CD14-positive monocyte (primary cell): ENCODE data around the gene UQCRC2. TPM values are rescaled to one million over a fixed set of nuclear protein-coding genes. Genes with fewer than 3 reads are reported as not detected.
"Not testable (repeated sequence)": the region's sequence is repeated elsewhere in the genome, so short reads cannot be mapped to it uniquely, and the experiment has no call there.

Source experiments
- DNase-seq, 3 donors: peaks; one replicate each; pipeline ENCODE4 v3.0.0-alpha.2; 2011 to 2022
- H2AFZ ChIP-seq: 2 replicates; pipeline ENCODE4 v1.6.0; 2012; ENCODE audit warnings: mild to moderate bottlenecking, low read depth, low read length, inconsistent platforms; ENCODE audit not compliant: insufficient read depth, poor library complexity, severe bottlenecking
- H3K27ac ChIP-seq, 2 donors: 1 replicate in 1 of 2; 2 replicates in 1 of 2; pipeline ENCODE4 v1.5.1; 2012 to 2013; ENCODE audit warnings: low read length in 2 of 2, control low read depth in 1 of 2, inconsistent platforms in 1 of 2, low read depth in 1 of 2, mild to moderate bottlenecking in 1 of 2
- H3K27me3 ChIP-seq, 2 donors: one replicate each; pipeline versions ENCODE4 v1.6.0 to v1.6.1; 2011 to 2013; ENCODE audit warnings: low read length in 2 of 2; ENCODE audit not compliant: control insufficient read depth in 2 of 2, insufficient read depth in 2 of 2
- H3K36me3 ChIP-seq, 2 donors: replicated peaks in 1 of 2; 1 replicate in 1 of 2; 2 replicates in 1 of 2; pipeline versions ENCODE4 v1.5.1 to v1.6.1; 2012 to 2013; ENCODE audit warnings: low read length in 2 of 2, control low read depth in 1 of 2, inconsistent platforms in 1 of 2, mild to moderate bottlenecking in 1 of 2; ENCODE audit not compliant: insufficient read depth in 2 of 2, control insufficient read depth in 1 of 2
- H3K4me1 ChIP-seq, 2 donors: 1 replicate in 1 of 2; 2 replicates in 1 of 2; pipeline versions ENCODE4 v1.5.1 to v1.6.1; 2012 to 2013; ENCODE audit warnings: low read length in 2 of 2, control low read depth in 1 of 2, inconsistent platforms in 1 of 2, mild to moderate bottlenecking in 1 of 2, moderate library complexity in 1 of 2; ENCODE audit not compliant: insufficient read depth in 2 of 2, control insufficient read depth in 1 of 2
- H3K4me2 ChIP-seq: replicated peaks from 2 replicates; pipeline ENCODE3; 2012; ENCODE audit warnings: low read length, moderate library complexity, mild to moderate bottlenecking; ENCODE audit not compliant: poor library complexity, severe bottlenecking; ENCODE audit errors: extremely low read depth
- H3K4me3 ChIP-seq, 3 experiments: fragments of 200-600 bp in 1 of 3; sonication (generic) in 1 of 3; replicated peaks in 1 of 3; 1 replicate in 2 of 3; 2 replicates in 1 of 3; pipeline ENCODE4 v1.5.1; 2011 to 2013; ENCODE audit warnings: low read length in 3 of 3, mild to moderate bottlenecking in 3 of 3, control low read depth in 2 of 3, low read depth in 2 of 3, inconsistent platforms in 1 of 3, moderate library complexity in 1 of 3
- H3K79me2 ChIP-seq: 2 replicates; pipeline ENCODE4 v1.6.0; 2012; ENCODE audit warnings: mild to moderate bottlenecking, control low read depth, inconsistent platforms, low read length, moderate library complexity; ENCODE audit not compliant: insufficient read depth
- H3K9ac ChIP-seq: 2 replicates; pipeline ENCODE4 v1.6.0; 2017; ENCODE audit warnings: low read length, mild to moderate bottlenecking; ENCODE audit not compliant: insufficient read depth, poor library complexity, severe bottlenecking
- H3K9me3 ChIP-seq, 2 donors: replicated peaks in 1 of 2; 1 replicate in 1 of 2; 2 replicates in 1 of 2; pipeline versions ENCODE4 v1.5.1 to v1.6.1; 2012 to 2013; ENCODE audit warnings: low read length in 2 of 2, control low read depth in 1 of 2; ENCODE audit not compliant: control insufficient read depth in 1 of 2, insufficient read depth in 1 of 2
- H4K20me1 ChIP-seq: 2 replicates; pipeline ENCODE4 v1.6.0; 2012; ENCODE audit warnings: mild to moderate bottlenecking, low read length, control low read depth, moderate library complexity; ENCODE audit not compliant: insufficient read depth
- H3K27ac Mint-ChIP-seq, 7 donors: one replicate each; pipeline ENCODE4 v1.8.0; 2020; ENCODE audit warnings: mild to moderate bottlenecking in 7 of 7, mixed read lengths in 7 of 7, moderate library complexity in 6 of 7, inconsistent platforms in 2 of 7
- H3K27me3 Mint-ChIP-seq, 3 donors: one replicate each; pipeline ENCODE4 v1.8.0; 2021 to 2022; ENCODE audit warnings: low read depth in 3 of 3, mild to moderate bottlenecking in 3 of 3, mixed read lengths in 3 of 3, moderate library complexity in 3 of 3, inconsistent platforms in 1 of 3
- H3K36me3 Mint-ChIP-seq, 2 donors: one replicate each; pipeline ENCODE4 v1.8.0; 2020; ENCODE audit warnings: mixed read lengths in 2 of 2, inconsistent platforms in 1 of 2, mild to moderate bottlenecking in 1 of 2
- H3K4me1 Mint-ChIP-seq: one replicate; pipeline ENCODE4 v1.8.0; 2020; ENCODE audit warnings: mild to moderate bottlenecking, mixed read lengths
- H3K4me3 Mint-ChIP-seq, 2 donors: one replicate each; pipeline ENCODE4 v1.8.0; 2020; ENCODE audit warnings: mild to moderate bottlenecking in 2 of 2, mixed read lengths in 2 of 2, moderate library complexity in 1 of 2
- H3K9me3 Mint-ChIP-seq, 7 donors: one replicate each; pipeline ENCODE4 v1.8.0; 2020 to 2022; ENCODE audit warnings: mixed read lengths in 7 of 7, mild to moderate bottlenecking in 6 of 7, moderate library complexity in 6 of 7, inconsistent platforms in 2 of 7
- WGBS: methylation state at CpG from one replicate; pipeline ENCODE4 v1.1.5; 2013; ENCODE audit warnings: missing lambda C conversion rate; ENCODE audit not compliant: insufficient coverage; 5-methylcytosine and 5-hydroxymethylcytosine counted together
- intact Hi-C, 2 donors: fragments of 100-400 bp; cut with micrococcal nuclease; formaldehyde crosslinking; loops; one replicate each; pipeline versions ENCODE4 v1.15.0 to v1.15.1; 2023
- polyA plus RNA-seq, 3 donors: library from polyadenylated mRNA; depleted of rRNA in 1 of 3; unstranded in 2 of 3; stranded (reverse) in 1 of 3; fragments of 300-500 nt in 2 of 3; fragments of >200 nt in 1 of 3; fragmentation: Illumina TruSeq in 2 of 3; gene quantifications; 1 replicate in 2 of 3; 2 replicates in 1 of 3; pipeline ENCODE4 v1.2.3, GENCODE V29; 2012 to 2021
- TF ChIP-seq, protein P1 (sequence below): fragments of 200-600 bp; IDR thresholded peaks from one replicate; pipeline ENCODE4 v1.8.0; 2022; ENCODE audit warnings: antibody characterized with exemption, mild to moderate bottlenecking

UQCRC2 gene
- polyA plus RNA-seq, 3 donors = 101 to 195 (median 189) TPM

DNA sequence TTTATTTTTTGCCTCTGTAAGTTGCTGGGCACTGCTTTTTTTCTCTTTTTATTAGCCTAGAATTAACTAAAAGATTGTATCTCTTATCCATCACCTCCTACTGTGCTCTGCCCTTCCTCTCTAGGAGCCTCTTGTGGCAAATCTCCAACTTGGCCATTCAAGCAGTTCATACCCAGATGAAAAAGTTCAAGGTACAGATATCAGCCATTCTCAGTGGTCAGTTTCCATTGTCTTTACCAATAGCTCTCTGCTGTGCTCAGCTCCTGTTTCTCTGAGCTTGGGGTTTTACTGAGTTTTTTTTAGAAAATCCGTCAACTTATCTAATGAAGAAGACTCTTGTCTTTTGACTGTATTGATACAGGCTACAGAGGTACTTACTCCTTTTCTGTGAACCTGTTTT lies 70.3 kb downstream of the UQCRC2 start:
- no peaks in the 10 kb centered on the region for H3K27me3 ChIP-seq
- H3K27me3 Mint-ChIP-seq = no peaks in the 10 kb centered on the region
- no peak for DNase-seq
- no peak overlapping the region for H3K27ac Mint-ChIP-seq
- H4K20me1 ChIP-seq = peaks cover 54% of the 10 kb centered on the region
- TF ChIP-seq, protein P1, sequence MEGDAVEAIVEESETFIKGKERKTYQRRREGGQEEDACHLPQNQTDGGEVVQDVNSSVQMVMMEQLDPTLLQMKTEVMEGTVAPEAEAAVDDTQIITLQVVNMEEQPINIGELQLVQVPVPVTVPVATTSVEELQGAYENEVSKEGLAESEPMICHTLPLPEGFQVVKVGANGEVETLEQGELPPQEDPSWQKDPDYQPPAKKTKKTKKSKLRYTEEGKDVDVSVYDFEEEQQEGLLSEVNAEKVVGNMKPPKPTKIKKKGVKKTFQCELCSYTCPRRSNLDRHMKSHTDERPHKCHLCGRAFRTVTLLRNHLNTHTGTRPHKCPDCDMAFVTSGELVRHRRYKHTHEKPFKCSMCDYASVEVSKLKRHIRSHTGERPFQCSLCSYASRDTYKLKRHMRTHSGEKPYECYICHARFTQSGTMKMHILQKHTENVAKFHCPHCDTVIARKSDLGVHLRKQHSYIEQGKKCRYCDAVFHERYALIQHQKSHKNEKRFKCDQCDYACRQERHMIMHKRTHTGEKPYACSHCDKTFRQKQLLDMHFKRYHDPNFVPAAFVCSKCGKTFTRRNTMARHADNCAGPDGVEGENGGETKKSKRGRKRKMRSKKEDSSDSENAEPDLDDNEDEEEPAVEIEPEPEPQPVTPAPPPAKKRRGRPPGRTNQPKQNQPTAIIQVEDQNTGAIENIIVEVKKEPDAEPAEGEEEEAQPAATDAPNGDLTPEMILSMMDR = no peak
- H3K4me2 ChIP-seq = no peak overlapping the region
- no peak overlapping the region for H3K4me3 ChIP-seq
- H2AFZ ChIP-seq = no peak overlapping the region
- peaks cover 7% of the 10 kb centered on the region for H3K4me1 Mint-ChIP-seq
- no peaks in the 10 kb centered on the region for H3K4me1 ChIP-seq
- H3K27ac ChIP-seq = no peak overlapping the region
- H3K9me3 ChIP-seq = no peaks in the 10 kb centered on the region
- no peaks in the 10 kb centered on the region for H3K9me3 Mint-ChIP-seq
- H3K36me3 ChIP-seq = no peaks in the 10 kb centered on the region
- no CpG with 5 or more reads among the region's 1 CpG for WGBS
- intact Hi-C loops = no loop called here
- H3K79me2 ChIP-seq = peaks cover 23% of the 10 kb centered on the region
- H3K9ac ChIP-seq = no peak overlapping the region
- peaks cover 0 to 4% of the 10 kb centered on the region in 2 donors for H3K36me3 Mint-ChIP-seq
- H3K4me3 Mint-ChIP-seq = no peak overlapping the region

DNA sequence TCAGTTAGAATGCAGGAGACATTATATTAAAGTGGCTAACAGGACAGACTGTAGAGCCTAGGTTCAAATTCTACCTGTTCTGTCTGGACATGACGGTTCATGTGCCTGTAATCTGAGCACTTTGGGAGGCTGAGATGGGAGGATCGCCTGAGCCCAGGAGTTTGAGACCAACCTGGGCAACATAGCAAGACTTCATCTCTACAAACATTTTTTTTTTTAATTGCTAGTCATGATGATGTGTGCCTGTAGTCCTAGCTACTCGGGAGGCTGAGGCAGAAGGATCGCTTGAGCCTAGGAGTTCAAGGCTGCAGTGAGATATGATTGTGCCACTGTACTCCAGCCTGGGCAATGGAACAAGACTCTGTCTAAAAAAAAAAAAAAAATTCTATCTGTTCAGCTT lies 71.6 kb downstream of the UQCRC2 start:
- H3K27ac ChIP-seq, H3K4me3 Mint-ChIP-seq, H3K4me2 ChIP-seq, H3K27ac Mint-ChIP-seq, H3K4me1 Mint-ChIP-seq, intact Hi-C loops, H3K4me1 ChIP-seq, H3K36me3 Mint-ChIP-seq, H3K9me3 ChIP-seq, H3K27me3 ChIP-seq, H3K27me3 Mint-ChIP-seq, H2AFZ ChIP-seq, DNase-seq, H3K4me3 ChIP-seq, H3K9me3 Mint-ChIP-seq, H3K36me3 ChIP-seq, H3K9ac ChIP-seq: not testable (repeated sequence)
- WGBS = no CpG with 5 or more reads among the region's 4 CpGs
- H3K79me2 ChIP-seq = peaks cover 15% of the 10 kb centered on the region
- H4K20me1 ChIP-seq = peaks cover 42% of the 10 kb centered on the region
